ENCODE data around the gene PHF24.
"Not testable (repeated sequence)": the region's sequence is repeated elsewhere in the genome, so short reads cannot be mapped to it uniquely, and the experiment has no call there.

GRCh38 chr9:34939989-34940388, 18.1 kb upstream of the PHF24 start:
- not testable (repeated sequence) for TF ChIP-seq CTCF (IDR thresholded peaks at IDR 0.05); POLR2A (IDR thresholded peaks at IDR 0.05; ENCODE audit: low read depth)
